Epithelial cell of esophagus (primary cell): ENCODE results near the gene FAM53A.

ENCODE experiments used
- DNase-seq: peaks from one replicate; pipeline ENCODE4 v3.0.0; 2010; ENCODE audit warnings: low read depth
- H3K4me3 ChIP-seq: 2 replicates; pipeline ENCODE4 v1.5.1; 2011; ENCODE audit warnings: mild to moderate bottlenecking, low read length, control low read depth
- TF ChIP-seq, protein P1 (sequence below): IDR thresholded peaks from 2 replicates; pipeline ENCODE4 v1.5.1; 2011; ENCODE audit warnings: low read depth, mild to moderate bottlenecking, low read length, control low read depth, inconsistent platforms; ENCODE audit not compliant: insufficient read depth; ENCODE audit errors: missing control alignments

The FAM53A gene

GRCh38 chr4:1638272-1638598 lies 45.9 kb downstream of the FAM53A start:
- TF ChIP-seq, protein P1, sequence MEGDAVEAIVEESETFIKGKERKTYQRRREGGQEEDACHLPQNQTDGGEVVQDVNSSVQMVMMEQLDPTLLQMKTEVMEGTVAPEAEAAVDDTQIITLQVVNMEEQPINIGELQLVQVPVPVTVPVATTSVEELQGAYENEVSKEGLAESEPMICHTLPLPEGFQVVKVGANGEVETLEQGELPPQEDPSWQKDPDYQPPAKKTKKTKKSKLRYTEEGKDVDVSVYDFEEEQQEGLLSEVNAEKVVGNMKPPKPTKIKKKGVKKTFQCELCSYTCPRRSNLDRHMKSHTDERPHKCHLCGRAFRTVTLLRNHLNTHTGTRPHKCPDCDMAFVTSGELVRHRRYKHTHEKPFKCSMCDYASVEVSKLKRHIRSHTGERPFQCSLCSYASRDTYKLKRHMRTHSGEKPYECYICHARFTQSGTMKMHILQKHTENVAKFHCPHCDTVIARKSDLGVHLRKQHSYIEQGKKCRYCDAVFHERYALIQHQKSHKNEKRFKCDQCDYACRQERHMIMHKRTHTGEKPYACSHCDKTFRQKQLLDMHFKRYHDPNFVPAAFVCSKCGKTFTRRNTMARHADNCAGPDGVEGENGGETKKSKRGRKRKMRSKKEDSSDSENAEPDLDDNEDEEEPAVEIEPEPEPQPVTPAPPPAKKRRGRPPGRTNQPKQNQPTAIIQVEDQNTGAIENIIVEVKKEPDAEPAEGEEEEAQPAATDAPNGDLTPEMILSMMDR = no peak
- no peak for DNase-seq
- H3K4me3 ChIP-seq = no peak overlapping the region

DNA sequence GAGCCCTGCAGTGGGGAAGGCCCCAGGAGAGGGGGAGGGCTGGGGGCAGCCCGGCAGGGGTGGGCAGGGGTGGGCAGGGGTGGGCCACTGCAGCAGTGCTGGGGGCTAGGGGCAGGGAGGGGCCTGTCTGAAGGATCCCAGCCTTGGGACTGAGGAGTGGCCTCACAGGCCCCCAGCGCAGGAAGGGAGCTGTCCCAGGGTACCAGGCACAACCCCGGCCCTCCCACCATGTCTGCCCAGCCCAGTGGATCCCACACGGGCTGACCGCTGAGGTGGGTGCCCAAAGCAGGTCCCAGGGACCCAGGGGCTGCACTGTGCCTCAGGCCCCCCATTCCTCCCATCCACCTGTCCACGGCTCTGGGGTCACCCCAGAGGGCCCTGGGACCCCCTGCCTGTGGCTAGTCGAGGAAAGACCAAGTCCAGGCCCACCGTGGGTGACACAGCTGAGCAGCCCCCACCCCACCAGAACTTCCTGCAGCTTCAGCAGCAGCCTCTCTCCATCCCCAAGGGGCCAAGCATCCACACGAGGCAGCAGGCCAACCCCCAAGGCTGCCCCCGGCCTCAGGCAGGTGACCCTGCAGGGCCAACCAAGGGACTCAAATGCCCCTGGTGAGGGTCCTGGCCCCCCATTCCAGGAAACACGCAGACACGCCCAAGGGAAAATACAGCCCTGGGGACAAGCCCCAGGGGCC lies 46.4 kb downstream of the FAM53A start:
- H3K4me3 ChIP-seq = no peak overlapping the region
- TF ChIP-seq, protein P1 = no peak
- DNase-seq = no peak

DNA sequence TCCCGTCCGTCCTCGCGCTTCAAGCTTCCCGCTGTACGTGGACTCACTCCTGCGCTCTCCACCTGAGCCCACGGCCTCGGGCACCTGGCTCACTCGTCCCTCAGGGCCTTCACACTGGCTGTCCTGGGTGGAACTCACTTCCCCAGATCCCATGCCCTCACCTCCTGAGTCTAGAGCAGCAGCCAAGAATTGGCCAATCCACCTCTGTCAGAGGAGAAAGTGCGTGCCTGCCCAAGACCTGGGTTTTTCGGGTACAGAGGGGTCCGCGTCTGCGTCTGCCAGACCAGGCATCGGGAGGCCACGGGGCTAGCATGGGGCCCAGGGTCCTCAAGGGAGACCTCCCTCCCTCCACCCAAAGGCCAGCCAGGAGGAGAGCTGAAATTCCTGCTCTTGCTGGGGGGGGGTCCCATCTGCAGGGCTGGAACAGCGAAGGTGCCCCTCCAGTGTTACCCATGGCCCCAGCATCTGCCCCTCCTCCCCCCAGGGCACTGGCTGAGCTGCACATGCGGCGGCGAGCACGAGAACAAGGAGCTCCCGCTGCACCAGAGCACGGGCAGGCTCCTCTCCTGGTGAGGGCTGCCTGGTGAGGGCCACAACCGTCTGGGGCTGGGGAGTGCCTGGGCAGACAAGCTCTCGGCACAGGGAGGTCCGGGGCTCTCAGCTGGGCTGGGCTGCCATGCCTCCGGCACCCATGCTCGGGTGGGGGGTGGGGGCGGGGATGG lies 47.5 kb downstream of the FAM53A start:
- no peak for DNase-seq
- TF ChIP-seq, protein P1 = no peak
- H3K4me3 ChIP-seq = no peak overlapping the region

GRCh38 chr4:1635464-1635863 lies 48.6 kb downstream of the FAM53A start:
- H3K4me3 ChIP-seq = no peak overlapping the region
- no peak for DNase-seq
- TF ChIP-seq, protein P1 = no peak

DNA sequence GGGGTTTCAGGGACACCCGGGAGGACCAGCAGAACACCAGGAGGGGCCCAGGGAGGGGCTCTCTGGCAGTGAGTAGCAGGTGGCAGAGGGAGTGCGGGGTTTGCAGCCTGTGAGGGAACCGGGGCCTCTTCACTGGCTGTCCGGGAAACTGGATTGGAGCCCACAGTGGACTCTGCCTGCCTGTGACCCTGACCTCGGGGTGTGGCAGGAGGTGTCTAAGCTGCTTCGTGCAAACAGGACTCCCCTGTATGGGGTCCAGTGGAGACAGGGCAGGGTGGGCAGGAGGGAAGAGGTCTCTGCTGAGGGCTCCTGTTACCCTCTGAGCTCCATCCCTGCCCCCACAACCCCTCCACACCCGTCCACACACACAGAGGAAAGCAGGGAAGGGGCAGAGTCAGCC lies 50.1 kb downstream of the FAM53A start:
- DNase-seq = no peak
- no peak overlapping the region for H3K4me3 ChIP-seq
- TF ChIP-seq, protein P1 = no peak

- no peak for DNase-seq
- TF ChIP-seq, protein P1 = no peak
- H3K4me3 ChIP-seq = no peak overlapping the region
Measured at GRCh38 chr4:1632109-1633104, 51.7 kb downstream of the FAM53A start.
